Lower leg skin (tissue), 3 donors: Measurements from ENCODE around the gene AMBP.

Source experiments
- POLR2A ChIP-seq, 2 donors: fragments of 450-650 bp; IDR thresholded peaks; one replicate each; pipeline ENCODE4 v1.6.1; 2016 to 2017; ENCODE audit warnings: antibody characterized with exemption in 2 of 2, mild to moderate bottlenecking in 1 of 2, moderate library complexity in 1 of 2
- TF ChIP-seq, protein P1 (sequence below), 3 donors: fragments of 450-650 bp; IDR thresholded peaks; one replicate each; pipeline ENCODE4 v1.5.1; 2016; ENCODE audit warnings: antibody characterized with exemption in 3 of 3, mild to moderate bottlenecking in 3 of 3, moderate library complexity in 2 of 3

DNA sequence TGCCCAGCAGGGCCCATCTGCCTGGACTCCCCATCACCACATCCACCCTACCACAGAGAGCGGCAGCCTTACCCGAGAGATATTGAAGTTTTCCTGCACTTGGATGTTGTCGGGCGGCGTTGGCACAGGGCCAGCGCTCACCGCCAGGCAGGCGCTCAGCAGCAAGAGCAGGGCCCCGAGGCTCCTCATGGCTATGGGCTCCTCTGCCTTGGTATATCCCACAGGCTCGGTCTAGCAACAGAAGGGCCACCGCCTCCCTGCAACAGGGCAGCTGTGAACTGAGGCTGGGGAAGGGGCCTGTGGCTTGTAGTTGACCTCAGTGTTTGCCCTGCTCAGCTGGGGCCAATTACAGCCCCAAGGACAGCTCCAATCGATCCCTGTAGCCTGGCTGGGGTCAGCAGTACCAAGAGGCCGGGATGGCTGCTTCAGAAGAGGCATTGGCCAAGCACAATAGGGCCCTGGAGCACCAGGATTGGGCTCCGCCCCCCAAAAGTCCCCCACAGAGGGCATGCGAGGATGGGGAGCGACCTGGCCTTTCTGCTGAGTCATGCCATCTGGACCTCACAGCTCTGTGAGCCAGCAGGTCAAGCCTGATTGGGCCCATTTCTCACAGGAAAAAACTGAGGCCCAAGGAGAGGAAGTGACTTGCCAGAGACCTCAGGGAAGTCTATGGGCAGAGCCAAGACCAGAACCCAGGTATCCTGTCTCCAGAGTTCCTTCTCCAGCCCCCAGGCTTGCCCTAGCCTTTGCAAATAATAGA lies at the start of gene AMBP:
- TF ChIP-seq, protein P1, sequence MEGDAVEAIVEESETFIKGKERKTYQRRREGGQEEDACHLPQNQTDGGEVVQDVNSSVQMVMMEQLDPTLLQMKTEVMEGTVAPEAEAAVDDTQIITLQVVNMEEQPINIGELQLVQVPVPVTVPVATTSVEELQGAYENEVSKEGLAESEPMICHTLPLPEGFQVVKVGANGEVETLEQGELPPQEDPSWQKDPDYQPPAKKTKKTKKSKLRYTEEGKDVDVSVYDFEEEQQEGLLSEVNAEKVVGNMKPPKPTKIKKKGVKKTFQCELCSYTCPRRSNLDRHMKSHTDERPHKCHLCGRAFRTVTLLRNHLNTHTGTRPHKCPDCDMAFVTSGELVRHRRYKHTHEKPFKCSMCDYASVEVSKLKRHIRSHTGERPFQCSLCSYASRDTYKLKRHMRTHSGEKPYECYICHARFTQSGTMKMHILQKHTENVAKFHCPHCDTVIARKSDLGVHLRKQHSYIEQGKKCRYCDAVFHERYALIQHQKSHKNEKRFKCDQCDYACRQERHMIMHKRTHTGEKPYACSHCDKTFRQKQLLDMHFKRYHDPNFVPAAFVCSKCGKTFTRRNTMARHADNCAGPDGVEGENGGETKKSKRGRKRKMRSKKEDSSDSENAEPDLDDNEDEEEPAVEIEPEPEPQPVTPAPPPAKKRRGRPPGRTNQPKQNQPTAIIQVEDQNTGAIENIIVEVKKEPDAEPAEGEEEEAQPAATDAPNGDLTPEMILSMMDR (IDR thresholded peaks at IDR 0.05): no peak
- TF ChIP-seq POLR2A (IDR thresholded peaks at IDR 0.05): no peak
